ENCODE measurements around the gene CXCR4. TPM values are rescaled to one million over a fixed set of nuclear protein-coding genes. Genes with fewer than 3 reads are reported as not detected.

CXCR4 gene
- total and polyA plus RNA-seq, 10 of the 15 experiments (the other 5 are each of a cell fraction or from before 2014, with no cell fraction given) = 31.1 to 749 (median 52.7) TPM

GRCh38 chr2:136068581-136069227 is 49.2 kb downstream of the CXCR4 start (continued):
- TF ChIP-seq PRDM15 (CRISPR knock-in tag; IDR thresholded peaks at IDR 0.05) (no peak), HDAC2 (IDR thresholded peaks at IDR 0.05) (no peak), ATF3 (IDR thresholded peaks at IDR 0.05; ENCODE audit: borderline replicate concordance, extremely low read depth, low read depth, low read length) (no peak), RBBP5 (conservative IDR thresholded peaks at IDR 0.05) (no peak), NFIC (IDR thresholded peaks at IDR 0.05; ENCODE audit: low read depth, low read length) (no peak)

GRCh38 chr2:136067897-136068580 is 49.9 kb downstream of the CXCR4 start:
- Histone ChIP-seq H3K9me3 (replicated peaks; ENCODE audit: control insufficient read depth, insufficient read depth, low read length) (peaks cover 5% of the 10 kb centered on the region; the same call in 2 of the 3 replicates), H3K79me2 (ENCODE audit: control insufficient read depth, insufficient read depth, low read length) (no peaks in the 10 kb centered on the region), H3K27me3 (replicated peaks in 1 of 2; ENCODE audit: control insufficient read depth in 2 of 2, insufficient read depth in 2 of 2, low read length in 1 of 2) (peaks cover 0 to 3% of the 10 kb centered on the region in 2 experiments; a peak in 1 of 4 replicates), H4K20me1 (ENCODE audit: control insufficient read depth, insufficient read depth) (no peaks in the 10 kb centered on the region), H3K4me1 (ENCODE audit: control insufficient read depth, insufficient read depth, low read length) (peaks cover 5% of the 10 kb centered on the region; the same call in 1 of the 2 replicates), H2AFZ (ENCODE audit: control insufficient read depth, low read depth, low read length) (no peak overlapping the region), H3K9ac (ENCODE audit: control insufficient read depth, insufficient read depth, low read length) (no peak overlapping the region), H3K4me3 (no peak overlapping the region), H3K36me3 (ENCODE audit: control insufficient read depth in 2 of 2, insufficient read depth in 2 of 2, low read length in 1 of 2) (no peaks in the 10 kb centered on the region), H3K27ac (ENCODE audit: control insufficient read depth, insufficient read depth) (no peak overlapping the region), H3K4me2 (ENCODE audit: control insufficient read depth, insufficient read depth) (no peak overlapping the region)
- ATAC-seq = no peak
- no TSS peak for BruUV-seq (replicated peaks)
- FAIRE-seq = no peak
- ChIA-PET POLR2A (interaction anchor here (0.7 to 4.9 kb wide), 7 partner anchors 9 to 237 kb away, joined by 3 to 39 read pairs (median 4); no protein-coding TSS in a partner anchor), RAD21 (ENCODE audit: unreplicated experiment) (interaction anchor here (0.6 to 4.0 kb wide), 13 partner anchors 10 to 316 kb away, joined by 3 to 57 read pairs (median 4); no protein-coding TSS in a partner anchor), SMC1A (ENCODE audit: uncharacterized antibody, unreplicated experiment) (interaction anchor here (0.5 to 6.0 kb wide), 20 partner anchors 12 to 135 kb away, joined by 3 to 113 read pairs (median 5); no protein-coding TSS in a partner anchor), CTCF (interaction anchor here (0.6 to 2.8 kb wide), 10 partner anchors 9 to 316 kb away, joined by 3 to 12 read pairs (median 4); no protein-coding TSS in a partner anchor)
- intact Hi-C loops (cut with micrococcal nuclease; ENCODE audit: unreplicated experiment) (no loop called here), in situ Hi-C loops (cut with MboI) (no loop called here)
- WGBS (ENCODE audit: insufficient coverage, insufficient replicate concordance, low lambda C conversion rate, missing lambda C conversion rate) = 46% methylated on average over 11 of the region's 11 CpGs
- DNase-seq (ENCODE audit: low read depth, low spot score) = no peak
- TF ChIP-seq TCF7 (IDR thresholded peaks at IDR 0.05; ENCODE audit: borderline replicate concordance) = no peak
- TF ChIP-seq CBX3 (IDR thresholded peaks at IDR 0.05; ENCODE audit: borderline replicate concordance, low read depth) = no peak
- TF ChIP-seq CUX1 (IDR thresholded peaks at IDR 0.05; ENCODE audit: insufficient replicate concordance, low read depth, low read length) = no peak
- no peak for TF ChIP-seq PML (IDR thresholded peaks at IDR 0.05; ENCODE audit: low read length)
- no peak for TF ChIP-seq ASH2L (IDR thresholded peaks at IDR 0.05; ENCODE audit: borderline replicate concordance, low read depth)

Data from GM12878 (cell line).